GM12878 (cell line): ENCODE data around the gene SCNM1. TPM values are rescaled to one million over a fixed set of nuclear protein-coding genes. Genes with fewer than 3 reads are reported as not detected.

Source experiments
- CHD4 ChIP-seq: fragments of 200-600 bp; sonication (generic); IDR thresholded peaks from 2 replicates; pipeline ENCODE4 v1.6.1; 2016; ENCODE audit warnings: mild to moderate bottlenecking
- ELK1 ChIP-seq: IDR thresholded peaks from 2 replicates; pipeline ENCODE4 v1.6.1; 2012; ENCODE audit warnings: low read depth, low read length, improper control_type of control experiment
- IKZF1 ChIP-seq: fragments of 450-650 bp; conservative IDR thresholded peaks from 2 replicates; pipeline ENCODE4 v1.6.1; 2017; ENCODE audit warnings: antibody characterized with exemption, mild to moderate bottlenecking
- NFXL1 ChIP-seq: fragments of 450-650 bp; IDR thresholded peaks from 2 replicates; pipeline ENCODE4 v1.6.1; 2017; ENCODE audit warnings: antibody characterized with exemption, mild to moderate bottlenecking, borderline replicate concordance
- NFYB ChIP-seq: IDR thresholded peaks from 2 replicates; pipeline ENCODE4 v1.6.1; 2011; ENCODE audit warnings: low read depth, mild to moderate bottlenecking, low read length, improper control_type of control experiment, moderate library complexity; ENCODE audit not compliant: insufficient read depth
- POLR2A ChIP-seq: IDR thresholded peaks from 2 replicates; pipeline ENCODE4 v1.6.1; 2011; ENCODE audit warnings: low read depth, mild to moderate bottlenecking, low read length
- TCF7 ChIP-seq: IDR thresholded peaks from 2 replicates; pipeline ENCODE4 v1.6.1; 2014; ENCODE audit warnings: antibody characterized with exemption, borderline replicate concordance
- polyA plus RNA-seq, 11 experiments: library from polyadenylated mRNA; depleted of rRNA in 4 of 11; unstranded in 6 of 11; stranded (reverse) in 5 of 11; fragments of >200 nt; fragmentation: Nextera tagmentation in 4 of 11; fragmentation: Illumina TruSeq in 1 of 11; extraction: Ambion mirVana in 4 of 11; extraction: Trizol in 1 of 11; gene quantifications; 1 replicate in 1 of 11; 2 replicates in 10 of 11; pipeline versions ENCODE4 v1.2.1 to v1.2.3, GENCODE V29; 2011 to 2016; ENCODE audit warnings: inconsistent platforms in 2 of 11, missing spikeins in 2 of 11, low read depth in 1 of 11
- total RNA-seq, 4 experiments: library from RNA; depleted of rRNA in 3 of 4; stranded (reverse); fragments of >200 nt in 3 of 4; fragmentation: Illumina TruSeq in 1 of 4; extraction: Trizol in 1 of 4; gene quantifications; 2 replicates each; pipeline versions ENCODE4 v1.2.1 to v1.2.3, GENCODE V29; 2013 to 2021

SCNM1 gene
- total and polyA plus RNA-seq, 10 of the 15 experiments (the other 5 are each of a cell fraction or from before 2014, with no cell fraction given) = 25.8 to 207 (median 76.9) TPM

- TF ChIP-seq NFYB (no peak), NFXL1 (no peak), ELK1 (no peak), POLR2A (no peak), IKZF1 (no peak), TCF7 (no peak), CHD4 (no peak)
Measured at GRCh38 chr1:151213560-151213959, 47.6 kb downstream of the SCNM1 start (continued).

Other genes starting within 250 kb of the SCNM1 start
Only the 7 nearest of the 22 such genes appear.
- 0.11 and 0.73 TPM in 2 replicates for gene SEMA6C, start 19.5 kb upstream of the SCNM1 start, total RNA-seq (2014; rRNA removed)
- 0.18 and 0.32 TPM in 2 replicates for gene SEMA6C, start 19.5 kb upstream of the SCNM1 start, total RNA-seq (2014; rRNA removed; fragmentation: Illumina TruSeq; extraction: Trizol)
- 1.4 and 1.6 TPM in 2 replicates for gene SEMA6C, start 19.5 kb upstream of the SCNM1 start, total RNA-seq (2021)
- 0.07 and 0.18 TPM in 2 replicates for gene SEMA6C, start 19.5 kb upstream of the SCNM1 start, polyA plus RNA-seq (2011; rRNA removed)
- 0.10 and 0.29 TPM in 2 replicates for gene SEMA6C, start 19.5 kb upstream of the SCNM1 start, polyA plus RNA-seq (2014; fragmentation: Illumina TruSeq; extraction: Trizol)
- gene SEMA6C, start 19.5 kb upstream of the SCNM1 start, polyA plus RNA-seq (2014; fragmentation: Nextera tagmentation; extraction: Ambion mirVana) = under 1 TPM in 1 of 2 experiments, not detected in 1; 0.22 TPM
- gene SEMA6C, start 19.5 kb upstream of the SCNM1 start, polyA plus RNA-seq (2014; rRNA removed) = 1.1 and 2.2 TPM in 2 replicates
- gene SEMA6C, start 19.5 kb upstream of the SCNM1 start, polyA plus RNA-seq (2016; fragmentation: Nextera tagmentation; extraction: Ambion mirVana) = under 1 TPM; 0.13 to 0.34 TPM
- 13.6 and 14.4 TPM in 2 replicates for gene TNFAIP8L2, start 9.5 kb upstream of the SCNM1 start, total RNA-seq (2014; rRNA removed)
- 9.0 and 10.0 TPM in 2 replicates for gene TNFAIP8L2, start 9.5 kb upstream of the SCNM1 start, total RNA-seq (2014; rRNA removed; fragmentation: Illumina TruSeq; extraction: Trizol)
- gene TNFAIP8L2, start 9.5 kb upstream of the SCNM1 start, total RNA-seq (2021) = 5.4 and 6.2 TPM in 2 replicates
- 12.9 and 16.7 TPM in 2 replicates for gene TNFAIP8L2, start 9.5 kb upstream of the SCNM1 start, polyA plus RNA-seq (2011; rRNA removed)
- gene TNFAIP8L2, start 9.5 kb upstream of the SCNM1 start, polyA plus RNA-seq (2014; fragmentation: Illumina TruSeq; extraction: Trizol) = 7.4 and 7.7 TPM in 2 replicates
- 10 to 100 TPM; 23.9 to 26.3 TPM for gene TNFAIP8L2, start 9.5 kb upstream of the SCNM1 start, polyA plus RNA-seq (2014; fragmentation: Nextera tagmentation; extraction: Ambion mirVana)
- 12.1 and 14.8 TPM in 2 replicates for gene TNFAIP8L2, start 9.5 kb upstream of the SCNM1 start, polyA plus RNA-seq (2014; rRNA removed)
- gene TNFAIP8L2, start 9.5 kb upstream of the SCNM1 start, polyA plus RNA-seq (2016; fragmentation: Nextera tagmentation; extraction: Ambion mirVana) = 10 to 100 TPM; 12.0 to 15.7 TPM
- gene LYSMD1, start 242 bp upstream of the SCNM1 start, total RNA-seq (2014; rRNA removed) = 10.4 and 12.8 TPM in 2 replicates
- 8.2 and 9.6 TPM in 2 replicates for gene LYSMD1, start 242 bp upstream of the SCNM1 start, total RNA-seq (2014; rRNA removed; fragmentation: Illumina TruSeq; extraction: Trizol)
- 7.8 and 8.0 TPM in 2 replicates for gene LYSMD1, start 242 bp upstream of the SCNM1 start, total RNA-seq (2021)
- 5.1 and 6.1 TPM in 2 replicates for gene LYSMD1, start 242 bp upstream of the SCNM1 start, polyA plus RNA-seq (2011; rRNA removed)
- 9.2 and 10.1 TPM in 2 replicates for gene LYSMD1, start 242 bp upstream of the SCNM1 start, polyA plus RNA-seq (2014; fragmentation: Illumina TruSeq; extraction: Trizol)
- gene LYSMD1, start 242 bp upstream of the SCNM1 start, polyA plus RNA-seq (2014; fragmentation: Nextera tagmentation; extraction: Ambion mirVana) = 1 to 10 TPM in 1 of 2 experiments, under 1 TPM in 1; 0.80 to 1.9 TPM
- gene LYSMD1, start 242 bp upstream of the SCNM1 start, polyA plus RNA-seq (2014; rRNA removed) = 7.5 and 9.2 TPM in 2 replicates
- gene LYSMD1, start 242 bp upstream of the SCNM1 start, polyA plus RNA-seq (2016; fragmentation: Nextera tagmentation; extraction: Ambion mirVana) = 1 to 10 TPM; 1.9 to 3.5 TPM
- gene TMOD4, start 9.8 kb downstream of the SCNM1 start, total RNA-seq (2014; rRNA removed) = 0.38 and 0.56 TPM in 2 replicates
- not detected in 2 replicates for gene TMOD4, start 9.8 kb downstream of the SCNM1 start, total RNA-seq (2014; rRNA removed; fragmentation: Illumina TruSeq; extraction: Trizol)
- gene TMOD4, start 9.8 kb downstream of the SCNM1 start, total RNA-seq (2021) = 1.2 TPM in 1 of 2 replicates, not detected in the other
- gene TMOD4, start 9.8 kb downstream of the SCNM1 start, polyA plus RNA-seq (2011; rRNA removed) = 0.98 and 1.4 TPM in 2 replicates
- gene TMOD4, start 9.8 kb downstream of the SCNM1 start, polyA plus RNA-seq (2014; fragmentation: Illumina TruSeq; extraction: Trizol) = 0.38 and 1.1 TPM in 2 replicates
- gene TMOD4, start 9.8 kb downstream of the SCNM1 start, polyA plus RNA-seq (2014; fragmentation: Nextera tagmentation; extraction: Ambion mirVana) = under 1 TPM; 0.45 to 0.51 TPM
- gene TMOD4, start 9.8 kb downstream of the SCNM1 start, polyA plus RNA-seq (2014; rRNA removed) = 0.41 and 0.43 TPM in 2 replicates
- gene TMOD4, start 9.8 kb downstream of the SCNM1 start, polyA plus RNA-seq (2016; fragmentation: Nextera tagmentation; extraction: Ambion mirVana) = under 1 TPM; 0.30 to 0.50 TPM
- 52.5 and 53.7 TPM in 2 replicates for gene VPS72, start 24.1 kb downstream of the SCNM1 start, total RNA-seq (2014; rRNA removed)
- gene VPS72, start 24.1 kb downstream of the SCNM1 start, total RNA-seq (2014; rRNA removed; fragmentation: Illumina TruSeq; extraction: Trizol) = 40.6 and 47.5 TPM in 2 replicates
- 56.5 and 58.4 TPM in 2 replicates for gene VPS72, start 24.1 kb downstream of the SCNM1 start, total RNA-seq (2021)
- gene VPS72, start 24.1 kb downstream of the SCNM1 start, polyA plus RNA-seq (2011; rRNA removed) = 73.7 and 96.0 TPM in 2 replicates
- 77.8 and 85.4 TPM in 2 replicates for gene VPS72, start 24.1 kb downstream of the SCNM1 start, polyA plus RNA-seq (2014; fragmentation: Illumina TruSeq; extraction: Trizol)
- gene VPS72, start 24.1 kb downstream of the SCNM1 start, polyA plus RNA-seq (2014; fragmentation: Nextera tagmentation; extraction: Ambion mirVana) = 1 to 10 TPM; 6.7 to 9.0 TPM
- 56.0 and 57.7 TPM in 2 replicates for gene VPS72, start 24.1 kb downstream of the SCNM1 start, polyA plus RNA-seq (2014; rRNA removed)
- gene VPS72, start 24.1 kb downstream of the SCNM1 start, polyA plus RNA-seq (2016; fragmentation: Nextera tagmentation; extraction: Ambion mirVana) = 10 to 100 TPM; 63.7 to 67.5 TPM
- 66.3 and 68.7 TPM in 2 replicates for gene PIP5K1A, start 32.4 kb downstream of the SCNM1 start, total RNA-seq (2014; rRNA removed)
- gene PIP5K1A, start 32.4 kb downstream of the SCNM1 start, total RNA-seq (2014; rRNA removed; fragmentation: Illumina TruSeq; extraction: Trizol) = 50.2 and 55.8 TPM in 2 replicates
- 58.1 and 58.4 TPM in 2 replicates for gene PIP5K1A, start 32.4 kb downstream of the SCNM1 start, total RNA-seq (2021)
- gene PIP5K1A, start 32.4 kb downstream of the SCNM1 start, polyA plus RNA-seq (2011; rRNA removed) = 81.0 and 114 TPM in 2 replicates
- 75.0 and 96.5 TPM in 2 replicates for gene PIP5K1A, start 32.4 kb downstream of the SCNM1 start, polyA plus RNA-seq (2014; fragmentation: Illumina TruSeq; extraction: Trizol)
- 1 to 10 TPM; 4.5 to 5.8 TPM for gene PIP5K1A, start 32.4 kb downstream of the SCNM1 start, polyA plus RNA-seq (2014; fragmentation: Nextera tagmentation; extraction: Ambion mirVana)
- 50.7 and 52.7 TPM in 2 replicates for gene PIP5K1A, start 32.4 kb downstream of the SCNM1 start, polyA plus RNA-seq (2014; rRNA removed)
- gene PIP5K1A, start 32.4 kb downstream of the SCNM1 start, polyA plus RNA-seq (2016; fragmentation: Nextera tagmentation; extraction: Ambion mirVana) = 10 to 100 TPM; 25.7 to 26.4 TPM
- 167 and 169 TPM in 2 replicates for gene PSMD4, start 88.6 kb downstream of the SCNM1 start, total RNA-seq (2014; rRNA removed)
- gene PSMD4, start 88.6 kb downstream of the SCNM1 start, total RNA-seq (2014; rRNA removed; fragmentation: Illumina TruSeq; extraction: Trizol) = 201 and 209 TPM in 2 replicates
- gene PSMD4, start 88.6 kb downstream of the SCNM1 start, total RNA-seq (2021) = 179 and 186 TPM in 2 replicates
- 221 and 241 TPM in 2 replicates for gene PSMD4, start 88.6 kb downstream of the SCNM1 start, polyA plus RNA-seq (2011; rRNA removed)
- gene PSMD4, start 88.6 kb downstream of the SCNM1 start, polyA plus RNA-seq (2014; fragmentation: Illumina TruSeq; extraction: Trizol) = 145 and 174 TPM in 2 replicates
- gene PSMD4, start 88.6 kb downstream of the SCNM1 start, polyA plus RNA-seq (2014; fragmentation: Nextera tagmentation; extraction: Ambion mirVana) = 100 to 1,000 TPM; 129 to 190 TPM
- 165 and 182 TPM in 2 replicates for gene PSMD4, start 88.6 kb downstream of the SCNM1 start, polyA plus RNA-seq (2014; rRNA removed)
- 100 to 1,000 TPM; 264 to 281 TPM for gene PSMD4, start 88.6 kb downstream of the SCNM1 start, polyA plus RNA-seq (2016; fragmentation: Nextera tagmentation; extraction: Ambion mirVana)